Esophagus squamous epithelium (tissue), 5 donors: ENCODE measurements around the gene STK35. TPM values are rescaled to one million over a fixed set of nuclear protein-coding genes. Genes with fewer than 3 reads are reported as not detected.
"Not testable (repeated sequence)": the region's sequence is repeated elsewhere in the genome, so short reads cannot be mapped to it uniquely, and the experiment has no call there.

ENCODE experiments used
- DNase-seq: peaks from one replicate; lab custom pipeline; 2025; lab: John Stamatoyannopoulos, UW
- H3K27ac ChIP-seq, 4 donors: fragments of 200-600 bp; sonication (generic); one replicate each; pipeline ENCODE4 v1.5.1; 2016 to 2019; ENCODE audit warnings: mild to moderate bottlenecking in 1 of 4
- H3K27me3 ChIP-seq, 4 donors: fragments of 200-600 bp; sonication (generic); 1 replicate in 3 of 4; 2 replicates in 1 of 4; pipeline versions ENCODE4 v1.5.1 to v1.6.0; 2017 to 2021; ENCODE audit warnings: antibody characterized with exemption in 1 of 4
- H3K36me3 ChIP-seq, 3 donors: fragments of 200-600 bp; sonication (generic); one replicate each; pipeline ENCODE4 v1.5.1; 2016 to 2019
- H3K4me1 ChIP-seq, 3 donors: fragments of 200-600 bp; sonication (generic); one replicate each; pipeline ENCODE4 v1.5.1; 2017 to 2019
- H3K4me3 ChIP-seq, 4 donors: fragments of 200-600 bp; sonication (generic); 1 replicate in 3 of 4; 2 replicates in 1 of 4; pipeline ENCODE4 v1.5.1; 2016 to 2019; ENCODE audit warnings: mild to moderate bottlenecking in 2 of 4, moderate library complexity in 1 of 4
- H3K9me3 ChIP-seq, 3 donors: fragments of 200-600 bp; sonication (generic); one replicate each; pipeline ENCODE4 v1.5.1; 2016 to 2019
- CTCF ChIP-seq, 6 experiments: fragments of 450-650 bp in 4 of 6; fragments of 200-600 bp in 2 of 6; sonication (generic) in 2 of 6; IDR thresholded peaks; one replicate each; pipeline ENCODE4 v1.5.1; 2016 to 2019; ENCODE audit warnings: antibody characterized with exemption in 6 of 6, mild to moderate bottlenecking in 4 of 6, moderate library complexity in 4 of 6
- POLR2A ChIP-seq, 4 donors: fragments of 450-650 bp; IDR thresholded peaks; one replicate each; pipeline ENCODE4 v1.6.1; 2017; ENCODE audit warnings: antibody characterized with exemption in 4 of 4, mild to moderate bottlenecking in 4 of 4, moderate library complexity in 3 of 4
- WGBS, 2 donors: methylation state at CpG; one replicate each; pipeline ENCODE4 v1.1.5; 2018; 5-methylcytosine and 5-hydroxymethylcytosine counted together
- intact Hi-C: fragments of 100-400 bp; cut with DNase I; formaldehyde crosslinking; loops from one replicate; pipeline ENCODE4 v1.15.0; 2022
- total RNA-seq, 4 donors: library from RNA; depleted of rRNA; stranded (reverse); fragments of >200 nt; gene quantifications; one replicate each; pipeline ENCODE4 v1.1.0, GENCODE V29; 2016
- donor health status: DM: yes; HTN: yes; CAD: no.

STK35 gene
- total RNA-seq, 4 donors from 2014 or later: 20.8 to 31.1 (median 26.1) TPM

GRCh38 chr20:2167112-2167511 is 65.5 kb downstream of the STK35 start:
- intact Hi-C loops: no loop called here
- Histone ChIP-seq H3K4me1 (no peaks in the 10 kb centered on the region), H3K27me3 (peaks cover 0 to 30% (median 0%) of the 10 kb centered on the region in 4 donors), H3K4me3 (no peak overlapping the region), H3K27ac (no peak overlapping the region), H3K9me3 (no peaks in the 10 kb centered on the region), H3K36me3 (no peaks in the 10 kb centered on the region)
- DNase-seq: no peak
- TF ChIP-seq POLR2A (IDR thresholded peaks at IDR 0.05) (no peak), CTCF (IDR thresholded peaks at IDR 0.05) (no peak)
- 68 to 72% methylated on average over 5 of the region's 5 CpGs for WGBS, 2 donors

GRCh38 chr20:2168946-2169345 is 67.3 kb downstream of the STK35 start:
- no peak for DNase-seq
- WGBS, 2 donors: 64 to 74% methylated on average over 3 to 8 of the region's 12 CpGs
- H3K4me1 ChIP-seq: peaks cover 0 to 5% (median 2%) of the 10 kb centered on the region in 3 donors
- H3K4me3 ChIP-seq: no peak overlapping the region
- intact Hi-C loops: no loop called here
- TF ChIP-seq CTCF (IDR thresholded peaks at IDR 0.05) (no peak), POLR2A (IDR thresholded peaks at IDR 0.05) (no peak)
- no peaks in the 10 kb centered on the region for H3K9me3 ChIP-seq
- no peak overlapping the region for H3K27ac ChIP-seq
- H3K36me3 ChIP-seq: no peaks in the 10 kb centered on the region
- peaks cover 0 to 39% (median 0%) of the 10 kb centered on the region in 4 donors for H3K27me3 ChIP-seq

- no peak overlapping the region for H3K4me3 ChIP-seq
- intact Hi-C loops: loop anchor here (5.0 to 10.0 kb wide), 3 partner anchors 165 to 405 kb away; no protein-coding TSS in a partner anchor
- H3K27ac ChIP-seq: no peak overlapping the region
- 72 to 80% methylated on average over 5 to 12 of the region's 12 CpGs for WGBS, 2 donors
- DNase-seq: no peak
- H3K9me3 ChIP-seq: no peaks in the 10 kb centered on the region
- no peaks in the 10 kb centered on the region for H3K36me3 ChIP-seq
- TF ChIP-seq POLR2A (IDR thresholded peaks at IDR 0.05) (no peak), CTCF (IDR thresholded peaks at IDR 0.05) (no peak)
- peaks cover 0 to 5% (median 2%) of the 10 kb centered on the region in 3 donors for H3K4me1 ChIP-seq
- peaks cover 0 to 39% (median 0%) of the 10 kb centered on the region in 4 donors for H3K27me3 ChIP-seq
Measured at GRCh38 chr20:2169456-2170088, 67.9 kb downstream of the STK35 start.

GRCh38 chr20:2170404-2170803 is 68.8 kb downstream of the STK35 start:
- no peak for TF ChIP-seq POLR2A (IDR thresholded peaks at IDR 0.05)
- TF ChIP-seq CTCF (IDR thresholded peaks at IDR 0.05): no peak
- intact Hi-C loops: loop anchor here (5.0 to 10.0 kb wide), 3 partner anchors 166 to 406 kb away; no protein-coding TSS in a partner anchor

GRCh38 chr20:2171266-2171790 is 69.7 kb downstream of the STK35 start:
- no peak for DNase-seq
- H3K36me3 ChIP-seq: no peaks in the 10 kb centered on the region
- intact Hi-C loops: loop anchor here (5.0 to 10.0 kb wide), 3 partner anchors 167 to 407 kb away; no protein-coding TSS in a partner anchor
- H3K27me3 ChIP-seq: peaks cover 0 to 42% (median 0%) of the 10 kb centered on the region in 4 donors
- WGBS, 2 donors: 77 to 78% methylated on average over 10 of the region's 10 CpGs
- H3K9me3 ChIP-seq: no peaks in the 10 kb centered on the region
- no peak overlapping the region for H3K4me3 ChIP-seq
- H3K4me1 ChIP-seq: peaks cover 0 to 5% (median 2%) of the 10 kb centered on the region in 3 donors
- no peak for TF ChIP-seq CTCF (IDR thresholded peaks at IDR 0.05)
- no peak for TF ChIP-seq POLR2A (IDR thresholded peaks at IDR 0.05)
- H3K27ac ChIP-seq: no peak overlapping the region

More at GRCh38 chr20:2170404-2170803, 68.8 kb downstream of the STK35 start:
- Histone ChIP-seq H3K27ac (no peak overlapping the region), H3K27me3 (peaks cover 0 to 35% (median 0%) of the 10 kb centered on the region in 4 donors), H3K36me3 (no peaks in the 10 kb centered on the region), H3K9me3 (no peaks in the 10 kb centered on the region), H3K4me1 (peaks cover 0 to 5% (median 2%) of the 10 kb centered on the region in 3 donors), H3K4me3 (no peak overlapping the region)
- DNase-seq: no peak
- WGBS, 2 donors: 71 to 90% methylated on average over 2 to 3 of the region's 3 CpGs

GRCh38 chr20:2171840-2172239 is 70.2 kb downstream of the STK35 start:
- DNase-seq, H3K4me3 ChIP-seq, H3K9me3 ChIP-seq, H3K27ac ChIP-seq, H3K36me3 ChIP-seq, H3K4me1 ChIP-seq: not testable (repeated sequence)
- intact Hi-C loops: loop anchor here (5.0 to 10.0 kb wide), 3 partner anchors 167 to 407 kb away; no protein-coding TSS in a partner anchor
- 76 to 84% methylated on average over 6 of the region's 6 CpGs for WGBS, 2 donors
- peaks cover 0 to 43% (median 0%) of the 10 kb centered on the region in 4 donors for H3K27me3 ChIP-seq
